HuH-7.5 (cell line): ENCODE data around the gene TRABD.
A peak's percentile ranks its signal among the peaks of the same experiment; 100 is the strongest.

Experiments
- DNase-seq: peaks from one replicate; pipeline ENCODE4 v3.0.0; 2011; ENCODE audit warnings: low spot score

TRABD gene

DNA sequence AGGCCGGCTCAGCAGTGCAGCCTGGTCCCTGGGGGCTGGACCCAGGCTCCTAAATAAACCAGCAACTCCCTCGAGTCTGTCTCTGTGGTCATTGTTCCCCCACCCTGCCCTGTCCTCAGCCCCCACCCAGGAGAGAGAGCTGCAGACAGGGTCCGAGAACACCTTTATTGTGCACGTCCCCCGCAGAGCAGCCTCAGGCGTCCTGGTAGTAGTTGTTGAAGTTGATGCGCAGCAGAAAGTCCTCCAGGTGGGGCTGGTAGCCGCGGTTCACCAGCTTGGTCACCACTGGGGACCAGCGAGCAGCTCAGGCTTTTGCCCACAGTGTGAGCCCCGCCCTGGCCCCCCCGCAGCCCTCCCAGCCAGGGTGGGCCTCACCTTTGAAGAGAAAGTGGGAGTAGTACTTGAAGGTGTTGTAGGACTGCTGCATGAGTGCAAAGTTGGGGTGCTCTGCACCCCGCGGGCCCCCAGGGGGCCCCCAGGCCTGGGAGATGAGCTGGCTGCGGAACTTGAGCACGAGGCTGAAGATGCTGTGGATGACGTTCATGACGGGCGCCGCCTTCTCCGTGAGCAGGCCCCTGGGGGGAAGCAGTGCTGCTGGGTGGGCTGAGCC is 31.9 kb downstream of the TRABD start:
- no peak for DNase-seq

DNA sequence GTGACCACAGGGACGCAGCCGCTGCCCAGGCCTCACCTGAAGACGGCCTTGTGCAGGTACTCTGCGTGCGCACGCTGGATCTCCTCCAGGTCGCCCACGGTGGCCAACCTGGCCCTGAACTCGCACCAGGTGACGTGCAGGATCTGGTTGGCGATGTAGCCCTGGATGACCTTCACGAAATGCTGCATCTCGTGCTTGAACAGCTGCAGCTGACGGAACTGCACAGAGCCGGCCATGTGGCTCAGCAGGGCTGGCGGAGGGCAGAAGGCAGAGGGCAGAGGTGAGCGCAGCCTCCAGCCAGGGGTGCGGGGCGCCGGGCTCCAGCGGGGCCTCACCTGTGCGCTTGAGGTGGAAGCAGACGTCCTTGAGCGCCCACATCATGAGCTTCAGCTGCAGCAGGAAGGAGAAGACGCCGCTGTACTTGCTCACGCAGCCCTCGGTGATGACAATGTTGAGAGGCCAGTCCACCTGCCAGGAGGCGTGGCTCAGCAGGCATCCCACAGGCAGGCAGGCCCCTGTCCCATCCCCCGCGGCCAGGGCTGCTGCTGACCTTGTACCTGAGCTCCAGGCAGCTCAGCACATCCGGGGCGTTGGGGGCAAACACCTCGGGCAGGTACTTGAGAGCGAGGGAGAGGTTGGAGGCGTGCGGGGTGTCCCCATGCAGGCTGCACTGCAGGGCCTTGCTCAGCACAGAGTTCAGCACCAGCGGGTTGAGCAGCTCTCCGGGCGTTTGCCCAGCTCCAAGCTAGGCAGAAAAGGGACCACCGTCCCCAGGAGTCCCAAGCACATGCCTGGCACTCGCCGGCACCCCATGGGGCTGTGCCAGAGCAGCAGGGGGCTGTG is 32.7 kb downstream of the TRABD start:
- no peak for DNase-seq

DNA sequence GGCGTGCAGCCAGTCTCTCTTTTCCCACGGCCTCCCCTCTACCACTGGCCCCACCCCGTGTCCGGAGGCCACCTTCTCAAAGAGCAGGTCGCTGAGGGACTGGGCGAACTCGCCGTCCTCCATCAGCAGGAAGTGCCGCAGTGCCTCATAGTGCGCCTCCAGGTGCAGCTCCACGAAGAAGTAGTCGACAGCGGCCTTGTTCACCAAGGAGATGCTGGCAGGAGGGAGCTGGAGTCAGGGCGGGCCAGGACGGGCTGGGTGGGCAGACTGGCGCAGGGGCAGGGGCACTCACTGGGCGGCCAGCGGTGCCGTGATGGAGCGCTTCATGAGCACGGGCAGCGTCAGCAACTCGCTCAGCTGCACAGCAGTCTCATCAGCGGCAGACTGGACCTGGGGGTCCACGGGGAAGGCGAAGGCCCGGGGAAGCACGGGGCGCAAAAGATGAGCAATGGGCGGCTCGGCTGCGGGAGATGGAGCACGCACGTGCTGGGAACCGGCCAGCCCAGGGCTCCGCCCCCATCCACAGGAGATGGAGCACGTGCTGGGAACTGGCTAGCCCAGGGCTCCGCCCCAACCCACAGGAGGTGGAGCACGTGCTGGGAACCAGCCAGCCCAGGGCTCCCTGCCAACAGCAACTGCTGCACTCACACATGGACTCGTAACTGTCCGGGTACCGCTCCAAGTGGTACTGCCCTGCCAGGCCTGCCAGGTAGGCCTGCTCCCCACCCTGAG is 33.4 kb downstream of the TRABD start:
- DNase-seq = peak; percentile 58

- no peak for DNase-seq
Observed at GRCh38 chr22:50219800-50220602, 34.3 kb downstream of the TRABD start.

- DNase-seq = no peak
Observed at GRCh38 chr22:50220603-50221409, 35.1 kb downstream of the TRABD start.

- DNase-seq = peak; percentile 15
Observed at GRCh38 chr22:50221410-50222300, 35.9 kb downstream of the TRABD start.

GRCh38 chr22:50222508-50222907 is 36.8 kb downstream of the TRABD start:
- no peak for DNase-seq

GRCh38 chr22:50224071-50224470 is 38.4 kb downstream of the TRABD start:
- DNase-seq = no peak

DNA sequence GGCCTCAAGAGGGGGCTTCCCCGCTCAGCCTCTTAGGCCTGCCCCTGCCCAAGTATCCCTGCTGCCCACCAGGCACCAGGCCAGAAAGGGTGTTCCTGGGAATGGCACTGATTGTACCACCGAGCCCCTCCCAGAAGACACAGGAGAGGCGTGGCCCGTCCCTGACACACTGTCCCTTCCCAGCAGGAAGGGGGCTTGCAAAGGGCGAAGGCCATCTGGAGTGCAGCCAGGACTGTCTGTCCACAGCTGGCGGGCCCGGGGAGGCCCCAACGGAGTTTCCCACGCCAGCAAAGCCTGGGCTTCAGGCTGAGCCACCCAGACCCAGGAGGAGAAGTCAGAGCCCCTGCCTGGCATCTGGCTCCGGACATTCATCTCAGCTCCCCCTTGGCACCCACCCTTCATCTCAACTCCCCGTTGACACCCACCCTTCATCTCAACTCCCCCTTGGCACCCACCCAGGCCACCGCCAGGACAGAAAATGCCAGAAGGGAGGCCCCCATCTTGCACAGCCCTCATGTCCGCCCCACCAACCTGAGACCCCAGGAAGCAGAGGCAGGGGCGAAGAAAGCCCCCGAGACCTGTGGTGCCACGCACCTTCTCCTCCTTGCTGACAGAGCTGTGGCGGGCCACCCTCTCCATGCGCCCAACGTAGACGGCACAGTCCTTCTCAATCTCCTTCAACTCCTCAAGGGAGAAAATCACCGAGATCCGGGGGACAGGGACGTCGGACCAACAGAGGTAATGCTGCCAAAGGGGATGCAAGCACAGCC is 39.7 kb downstream of the TRABD start:
- no peak for DNase-seq

DNA sequence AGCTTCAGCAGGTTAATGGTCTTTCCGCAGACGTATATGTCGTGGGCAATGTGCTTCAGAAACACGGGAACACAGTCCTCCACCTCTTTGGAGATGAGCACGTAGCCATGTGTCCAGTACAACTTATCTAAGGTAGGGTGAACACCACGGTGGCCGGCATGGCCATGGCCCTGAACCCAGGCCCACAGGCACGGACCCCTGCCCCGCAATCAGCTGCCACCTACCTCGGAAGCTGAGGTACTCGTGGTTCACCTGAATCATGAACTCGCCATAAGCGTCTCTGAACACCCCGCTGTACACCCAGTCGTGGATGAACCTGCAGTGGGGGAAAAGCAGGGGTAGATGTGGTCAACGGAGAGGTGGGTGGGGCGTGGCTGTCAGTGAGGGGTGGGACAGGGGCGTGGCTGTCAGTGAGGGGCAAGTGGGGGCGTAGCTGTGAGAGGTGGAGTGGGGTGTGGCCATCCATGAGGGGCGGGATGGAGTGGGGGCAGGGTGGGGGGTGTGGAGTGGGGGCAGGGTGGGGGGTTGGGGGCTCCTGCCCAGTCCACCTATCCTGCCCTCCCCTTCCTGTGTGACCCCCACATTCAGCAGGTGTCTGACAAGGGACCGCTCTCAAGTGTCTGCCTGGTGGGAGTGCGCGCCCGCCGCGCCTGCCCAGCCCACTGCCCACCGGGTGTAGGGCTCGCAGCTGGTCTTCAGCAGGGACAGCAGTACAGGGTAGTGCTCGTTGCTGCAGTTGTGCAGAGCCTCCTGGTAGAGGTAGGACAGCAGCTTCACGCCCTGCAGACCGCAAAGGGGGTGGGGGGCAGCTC is 40.6 kb downstream of the TRABD start:
- no peak for DNase-seq

DNA sequence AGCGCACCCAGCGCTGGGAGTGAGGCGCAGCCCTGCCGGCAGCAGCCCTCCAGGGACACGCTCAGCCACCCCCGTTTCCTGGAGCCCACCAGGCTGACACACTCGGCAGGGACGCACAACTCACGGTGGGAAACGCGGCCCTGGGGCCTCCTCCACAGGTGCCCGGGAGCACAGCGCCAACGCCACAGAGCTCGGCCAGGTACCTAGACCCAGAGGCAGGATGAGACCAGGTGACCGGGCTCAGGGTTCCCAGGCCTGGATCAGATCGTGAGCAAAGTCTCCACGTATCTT is 41.1 kb downstream of the TRABD start:
- no peak for DNase-seq

GRCh38 chr22:50227579-50228215 is 42.0 kb downstream of the TRABD start:
- DNase-seq = no peak

- DNase-seq = no peak
Observed at GRCh38 chr22:50228366-50228765, 42.7 kb downstream of the TRABD start.

DNA sequence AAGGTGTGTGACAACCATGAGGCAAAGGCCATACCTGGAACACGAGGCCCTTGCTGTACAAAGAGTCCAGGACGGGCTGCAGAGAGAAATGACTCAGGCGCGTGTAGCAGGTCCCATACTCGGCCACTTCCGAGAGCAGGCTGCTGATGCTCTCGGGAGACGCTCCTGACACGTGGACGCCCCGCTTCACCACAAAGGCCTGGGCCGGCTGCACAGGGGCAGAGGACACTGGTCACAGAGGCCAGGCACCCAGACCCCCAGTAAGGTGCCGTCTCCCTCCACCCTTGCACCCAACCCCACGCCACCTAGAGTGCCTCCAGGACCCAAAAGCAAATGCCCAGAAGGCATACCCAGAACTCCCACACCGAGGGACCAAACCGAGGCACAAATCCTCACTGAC is 43.7 kb downstream of the TRABD start:
- DNase-seq = no peak

DNA sequence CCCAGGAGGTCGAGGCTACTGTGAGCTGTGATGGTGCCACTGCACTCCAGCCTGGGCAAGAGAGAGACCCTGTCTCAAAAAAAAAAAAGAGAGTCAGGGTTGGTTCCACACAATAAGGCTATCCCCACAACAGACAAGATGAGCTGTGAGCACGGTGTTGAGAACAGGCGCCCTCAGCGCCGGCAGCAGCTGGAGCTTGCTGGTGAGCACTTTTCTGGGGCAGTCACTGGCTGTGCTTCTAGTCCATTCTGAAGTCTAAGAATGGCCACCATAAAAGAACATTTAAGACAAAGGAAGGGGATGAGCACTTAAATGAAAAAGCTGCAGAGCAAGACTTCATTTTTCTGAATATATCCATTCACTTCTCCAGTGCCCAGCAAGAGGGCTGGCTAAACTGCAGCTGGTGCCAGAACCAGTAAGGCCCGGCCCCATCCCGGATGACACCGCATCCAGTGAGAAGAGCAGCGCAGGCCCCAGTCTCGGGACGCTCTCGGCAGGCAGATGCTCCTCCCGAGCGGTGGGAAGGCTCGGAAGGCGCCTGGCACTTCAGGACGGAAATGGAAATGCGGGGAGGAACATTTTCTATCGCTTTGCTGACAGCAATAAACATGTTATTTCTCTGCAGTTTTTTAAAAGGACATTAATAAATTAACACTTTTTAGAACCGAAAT is 46.9 kb downstream of the TRABD start:
- DNase-seq = no peak

DNA sequence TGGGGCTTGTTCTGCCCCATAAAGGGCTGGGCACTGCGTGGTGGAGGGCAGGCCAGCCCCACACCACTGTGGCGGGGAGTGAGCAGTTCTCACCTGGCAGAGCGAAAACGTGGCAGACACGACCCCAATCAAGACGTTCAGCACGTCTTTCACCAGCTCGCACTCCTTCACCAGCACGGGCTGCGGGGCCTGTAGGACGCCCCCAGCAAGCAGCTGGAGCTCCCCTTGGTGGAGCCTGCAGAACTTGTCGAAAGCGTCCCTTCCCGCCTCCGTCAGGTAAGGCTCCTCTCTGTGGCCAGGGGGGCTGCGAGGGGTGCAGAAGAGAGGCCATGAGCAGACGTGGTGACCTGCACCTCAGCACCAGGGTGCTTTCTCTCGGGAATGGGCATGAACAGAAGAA is 47.5 kb downstream of the TRABD start:
- DNase-seq = no peak

GRCh38 chr22:50236731-50237409 is 51.2 kb downstream of the TRABD start:
- peak; percentile 74 for DNase-seq
